GF-D8 (cell line): ENCODE data around the gene RTCA.
"Not testable (repeated sequence)": the region's sequence is repeated elsewhere in the genome, so short reads cannot be mapped to it uniquely, and the experiment has no call there.

Experiments used
- DNase-seq: peaks from one replicate; lab custom pipeline; 2025; lab: John Stamatoyannopoulos, UW

RTCA gene

DNA sequence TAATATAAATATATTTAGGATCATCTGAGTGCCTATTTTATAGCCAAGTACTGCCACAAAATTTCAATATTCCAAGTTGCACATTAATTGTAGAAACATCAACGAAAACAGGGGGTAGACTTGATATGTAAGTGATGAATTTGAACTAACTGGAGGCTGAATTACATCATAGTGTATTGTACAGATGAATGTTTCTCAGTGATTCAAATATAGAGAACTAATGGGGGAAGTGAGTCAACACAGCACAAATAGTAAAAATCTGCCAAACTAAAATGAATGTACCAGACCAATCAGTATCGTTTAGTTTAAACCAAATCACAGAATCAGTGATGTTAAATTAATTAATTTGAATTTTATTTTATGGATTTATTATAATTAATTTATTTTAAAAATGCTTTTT lies 42.8 kb downstream of the RTCA start:
- no peak for DNase-seq

DNA sequence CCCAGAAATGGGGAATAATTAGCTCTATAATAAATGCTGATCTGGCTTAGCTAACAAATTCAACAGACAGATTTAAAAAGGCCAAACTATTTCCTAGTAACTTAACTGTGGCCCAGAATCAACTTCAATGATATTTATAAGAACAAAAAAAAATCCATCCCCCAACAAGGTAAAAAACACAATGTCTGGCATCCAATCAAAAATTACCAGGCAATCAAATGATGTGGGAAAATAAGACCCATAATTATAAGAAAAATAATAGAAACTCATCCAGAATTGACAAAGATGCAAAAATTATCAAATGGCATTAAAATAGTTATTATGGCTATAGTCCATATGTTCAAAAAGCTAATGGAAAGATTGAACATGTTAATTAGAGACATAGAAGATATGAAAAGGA lies 43.8 kb downstream of the RTCA start:
- DNase-seq = no peak

DNA sequence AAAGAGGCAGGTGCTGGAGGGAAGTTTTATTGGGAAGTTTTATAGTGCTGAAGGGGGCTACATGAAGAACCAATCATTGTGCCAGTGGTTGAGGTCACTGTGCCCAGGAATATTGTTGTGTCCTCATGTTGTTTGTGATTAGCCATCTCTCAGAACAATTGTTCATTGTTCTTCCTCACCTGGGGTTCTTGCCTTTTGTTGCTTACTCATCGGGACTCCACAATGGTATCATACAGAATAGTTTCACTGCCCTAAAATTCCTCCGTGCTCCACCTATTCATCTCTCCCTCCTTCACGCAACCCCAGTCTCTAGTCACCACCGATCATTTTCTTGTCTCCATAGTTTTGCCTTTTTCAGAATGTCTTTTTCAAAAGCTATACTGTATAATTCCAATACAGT lies 47.4 kb downstream of the RTCA start:
- no peak for DNase-seq

DNA sequence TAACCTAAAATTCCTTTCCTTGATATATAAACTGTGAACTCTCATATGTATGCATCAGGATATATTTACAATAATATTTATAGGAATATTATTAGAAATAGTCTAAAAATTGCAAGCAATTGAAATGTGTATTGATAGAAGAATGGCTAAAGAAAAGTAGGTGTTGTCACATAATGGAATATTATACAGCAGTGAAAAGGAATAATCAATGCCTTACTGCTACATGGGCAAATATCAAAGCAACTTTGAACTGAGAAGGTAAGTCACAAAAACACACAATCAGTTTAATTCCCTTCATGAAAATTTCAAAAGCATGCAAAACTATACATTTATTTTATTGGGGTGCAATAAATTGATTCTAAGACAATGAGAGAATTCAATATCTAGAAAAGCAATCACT lies 50.6 kb downstream of the RTCA start:
- no peak for DNase-seq

DNA sequence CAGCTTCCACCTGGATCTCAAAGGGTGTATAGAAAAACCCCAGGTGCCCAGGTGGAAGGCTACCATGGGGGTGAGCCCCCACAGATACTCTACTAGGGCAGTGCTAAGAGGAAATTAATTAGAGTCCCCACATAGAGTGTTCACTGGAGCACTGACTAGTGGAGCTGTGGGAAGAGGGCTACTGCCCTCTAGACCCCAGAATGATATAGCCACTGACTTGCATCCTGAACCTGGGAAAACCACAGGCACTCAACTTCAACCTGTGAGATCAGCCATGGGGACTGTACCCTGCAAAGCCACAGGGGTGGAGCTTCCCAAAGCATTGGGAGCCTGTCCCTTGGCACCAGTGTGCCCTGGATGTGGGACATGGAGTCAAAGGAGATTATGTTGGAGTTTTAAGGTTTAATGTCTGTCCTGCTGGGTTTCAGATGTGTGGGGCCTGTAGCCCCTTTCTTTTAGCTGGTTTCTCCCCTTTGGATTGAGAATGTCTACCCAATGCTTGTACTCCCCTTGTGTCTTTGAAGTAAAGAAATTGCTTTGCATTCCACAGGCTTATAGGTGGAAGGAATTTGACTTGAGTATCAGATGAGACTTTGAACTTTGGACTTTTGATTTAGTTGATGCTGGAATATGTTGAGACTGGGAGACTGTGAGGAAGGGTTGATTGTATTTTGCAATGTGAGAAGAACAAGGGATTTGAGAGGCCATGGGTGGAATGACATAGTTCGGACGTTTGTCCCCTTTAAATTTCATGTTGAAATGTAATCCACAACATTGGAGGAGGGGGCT lies 54.5 kb downstream of the RTCA start:
- no peak for DNase-seq

DNA sequence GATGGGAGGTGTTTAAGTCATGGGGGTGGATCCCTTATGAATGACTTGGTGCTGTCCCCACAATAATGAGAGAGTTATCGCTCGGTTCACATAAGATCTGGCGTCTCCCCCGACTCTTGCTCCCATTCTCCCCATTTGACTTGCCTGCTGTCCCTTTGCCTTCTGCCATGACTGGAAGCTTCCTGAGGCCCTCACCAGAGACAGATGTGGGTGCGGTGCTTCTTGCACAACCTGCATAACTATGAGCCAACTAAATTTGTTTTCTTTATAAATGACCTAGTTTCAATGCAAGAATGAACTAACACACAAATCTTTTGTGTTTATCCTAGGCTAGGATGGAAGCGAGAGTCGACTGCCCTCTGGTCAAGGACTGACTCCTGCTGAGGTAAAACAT lies 55.1 kb downstream of the RTCA start:
- no peak for DNase-seq

DNA sequence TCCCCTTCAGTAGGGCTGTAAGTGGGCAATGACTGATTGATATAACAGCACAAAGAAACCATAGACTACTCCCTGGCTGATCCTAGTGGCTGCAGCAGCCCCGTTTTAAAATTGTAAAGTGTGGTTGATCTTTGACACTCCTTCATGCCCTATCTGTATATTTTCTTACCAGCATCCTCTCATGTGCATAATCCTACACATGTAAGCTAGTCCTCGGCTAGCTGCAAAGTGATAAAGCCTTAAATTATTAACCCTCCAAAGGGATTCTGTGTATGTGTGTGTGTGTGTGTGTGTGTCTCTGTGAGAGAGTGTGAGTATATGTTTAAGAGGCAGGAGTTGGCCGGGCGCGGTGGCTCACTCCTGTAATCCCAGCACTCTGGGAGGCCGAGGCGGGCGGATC lies 55.5 kb downstream of the RTCA start:
- no peak for DNase-seq

DNA sequence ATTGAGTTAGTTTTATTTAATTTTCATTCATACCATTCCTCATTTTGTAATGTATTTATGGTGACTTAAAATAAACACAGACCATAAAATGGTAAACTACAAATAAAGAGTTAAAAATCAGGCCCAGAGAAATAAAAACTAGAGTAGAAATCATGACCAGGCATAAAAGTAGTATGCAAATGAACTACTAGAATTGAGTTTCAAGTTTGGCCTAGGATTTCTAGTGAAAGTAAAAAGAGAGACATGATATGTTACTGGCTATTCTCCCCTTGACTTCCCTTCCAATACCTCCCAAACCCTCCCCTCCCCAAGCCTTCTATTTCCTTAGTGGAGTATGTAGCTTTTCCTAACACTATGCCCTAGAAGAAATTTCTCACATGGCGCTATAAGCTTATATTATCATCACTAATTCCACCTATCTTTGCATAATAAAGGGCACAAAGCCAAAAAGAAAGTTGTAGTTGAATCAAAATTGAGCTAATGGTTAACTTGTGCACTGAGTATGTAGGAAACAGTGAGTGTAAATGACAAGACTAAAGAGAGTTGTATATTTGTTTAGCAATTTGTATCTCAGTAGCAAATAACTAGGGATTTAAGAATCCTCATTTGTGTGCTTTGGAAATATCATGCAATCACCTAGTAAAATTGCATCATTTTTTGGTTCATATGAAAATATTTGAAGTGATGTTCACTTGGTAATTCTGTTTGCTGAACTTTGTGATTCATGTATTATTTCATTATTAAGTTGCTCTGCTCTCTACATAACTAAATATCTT lies 56.6 kb downstream of the RTCA start:
- no peak for DNase-seq

DNA sequence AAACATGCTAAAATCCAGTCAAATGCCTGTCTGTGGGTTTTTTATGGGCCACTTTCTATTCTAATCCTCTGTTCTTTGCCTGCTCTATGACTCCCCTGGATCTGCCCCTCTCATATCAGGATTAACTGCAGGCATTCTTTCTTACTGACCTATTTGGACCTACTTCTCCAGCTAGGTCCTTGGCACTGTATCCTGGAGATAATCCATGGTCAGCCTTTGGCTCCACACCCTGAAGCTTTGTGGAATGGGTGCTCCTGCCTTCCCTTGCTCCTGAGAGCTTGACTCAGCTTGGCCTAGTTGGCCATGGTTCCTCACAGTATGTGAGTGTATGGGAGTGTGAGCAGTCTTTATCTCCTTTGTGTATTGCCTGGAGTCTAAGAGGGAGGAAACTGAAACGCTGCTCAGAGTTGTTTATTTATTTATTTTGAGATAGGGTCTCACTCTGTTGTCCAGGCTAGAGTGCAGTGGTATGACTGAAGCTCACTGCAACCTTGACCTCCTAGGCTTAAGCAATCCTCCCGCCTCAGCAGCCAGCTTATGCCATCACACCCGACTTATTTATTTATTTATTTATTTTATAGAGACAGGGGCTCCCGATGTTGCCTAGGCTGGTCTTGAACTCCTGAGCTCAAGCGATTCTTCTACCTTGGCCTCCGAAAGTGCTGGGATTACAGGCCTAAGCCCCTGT lies 57.5 kb downstream of the RTCA start:
- no peak for DNase-seq

DNA sequence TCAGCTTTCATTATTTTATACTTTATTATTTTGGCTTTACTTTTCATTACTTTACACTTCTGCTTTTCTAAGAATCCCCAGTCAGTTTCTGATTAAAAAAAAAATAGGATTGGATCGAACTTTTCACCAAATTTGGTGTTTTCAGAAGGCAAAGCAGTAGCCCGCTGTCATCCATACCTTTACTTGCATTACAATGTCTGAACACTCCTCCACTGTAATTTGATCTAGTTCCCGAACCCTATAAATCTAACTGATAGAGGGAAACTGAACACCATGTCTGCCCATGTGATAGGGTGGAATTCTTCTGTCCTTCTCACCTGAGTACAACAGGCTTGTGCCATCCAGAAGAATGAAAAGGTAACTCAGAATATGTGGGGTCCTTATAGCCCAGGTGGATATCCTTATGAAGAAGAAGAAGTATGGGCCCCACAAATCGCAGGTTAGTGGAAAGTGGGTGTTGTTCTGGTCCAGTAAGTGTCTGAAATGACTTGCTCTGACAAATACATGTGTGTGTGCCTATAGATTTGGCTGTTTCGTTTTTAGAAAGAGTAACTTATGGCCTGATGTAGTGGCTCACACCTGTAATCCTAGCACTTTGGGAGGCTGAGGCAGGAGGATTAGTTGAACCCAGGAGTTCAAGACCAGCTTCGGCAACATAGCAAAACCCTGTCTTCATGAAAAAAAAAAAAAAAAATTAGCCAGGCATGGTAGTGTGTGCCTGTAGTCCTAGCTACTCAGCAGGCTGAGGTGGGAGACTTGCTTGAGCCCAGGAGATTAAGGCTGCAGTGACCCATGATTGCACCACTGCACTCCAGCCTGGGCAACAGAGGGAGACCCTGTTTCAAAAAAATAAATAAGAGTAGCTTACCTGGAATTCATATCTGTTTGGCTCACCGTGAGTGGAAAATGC lies 59.7 kb downstream of the RTCA start:
- DNase-seq = no peak

DNA sequence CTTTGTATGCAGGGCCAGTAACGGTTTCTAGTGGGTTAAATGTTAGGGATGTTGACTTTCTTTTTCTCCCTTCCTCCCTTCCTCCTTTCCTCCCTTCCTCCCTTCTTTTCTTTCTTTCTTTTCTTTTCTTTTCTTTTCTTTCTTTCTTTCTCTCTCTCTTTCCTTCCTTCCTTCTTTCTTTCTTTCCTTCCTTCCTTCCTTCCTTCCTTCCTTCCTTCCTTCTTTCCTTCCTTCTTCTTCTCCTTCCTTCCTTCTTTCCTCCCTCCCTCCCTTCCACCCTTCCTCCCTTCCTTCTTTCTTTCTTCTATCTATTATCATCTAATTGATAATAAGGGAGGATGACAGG lies 60.3 kb downstream of the RTCA start:
- DNase-seq = not testable (repeated sequence)

DNA sequence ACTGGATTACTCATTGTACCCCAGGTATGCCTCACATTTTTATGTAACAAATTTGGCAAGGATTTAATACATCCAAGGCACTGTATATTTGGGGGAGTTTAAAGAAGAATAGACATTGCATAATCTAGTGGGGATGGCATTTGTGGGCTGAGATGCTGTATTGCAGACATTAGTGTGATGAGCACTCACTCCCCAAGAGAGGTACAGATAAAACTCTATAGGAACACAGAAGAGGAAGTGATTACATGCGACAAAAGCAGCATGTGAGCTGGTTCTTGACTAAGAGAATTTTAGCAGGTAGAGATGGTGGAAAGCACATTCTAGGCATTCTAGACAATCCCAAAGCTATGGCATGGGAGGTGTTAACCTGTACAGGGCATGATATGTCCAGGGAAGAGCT lies 62.1 kb downstream of the RTCA start:
- no peak for DNase-seq

DNA sequence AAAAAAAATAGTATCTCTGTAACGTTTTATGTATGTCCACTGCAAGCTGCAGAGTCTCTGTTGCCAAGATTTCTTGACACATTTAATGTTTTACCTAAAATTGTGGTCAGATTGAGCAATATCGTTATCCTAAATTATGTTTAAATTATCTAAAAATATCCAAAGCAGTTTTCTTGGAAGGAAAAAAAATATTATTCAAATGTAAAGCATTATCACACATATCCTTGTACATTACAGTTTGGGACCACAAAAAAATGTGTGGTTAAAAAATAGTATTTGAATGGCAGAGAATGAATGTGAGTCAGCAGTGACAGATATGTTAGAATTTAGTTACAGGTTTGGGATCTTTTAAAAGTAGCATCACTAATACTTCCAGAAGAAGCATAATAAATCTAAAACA lies 65.1 kb downstream of the RTCA start:
- not testable (repeated sequence) for DNase-seq

DNA sequence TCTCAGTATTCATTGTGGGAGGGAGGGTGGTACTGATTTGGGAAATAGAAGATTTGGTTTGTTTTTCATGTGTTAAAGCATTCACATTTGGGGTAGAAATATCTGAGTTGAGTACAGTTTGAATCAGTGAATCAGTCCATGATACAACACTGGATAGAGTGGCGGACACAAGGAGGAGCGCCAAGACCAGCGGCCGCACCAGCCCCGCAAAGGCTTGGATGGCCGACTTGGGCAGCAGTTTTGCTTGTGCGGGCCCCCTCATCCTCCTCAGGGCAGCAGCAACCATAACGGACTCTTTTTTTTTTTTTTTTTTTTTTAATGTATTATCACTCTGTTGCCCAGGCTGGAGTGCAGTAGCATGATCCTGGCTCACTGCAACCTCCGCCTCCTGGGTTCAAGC lies 66.3 kb downstream of the RTCA start:
- DNase-seq = no peak

DNA sequence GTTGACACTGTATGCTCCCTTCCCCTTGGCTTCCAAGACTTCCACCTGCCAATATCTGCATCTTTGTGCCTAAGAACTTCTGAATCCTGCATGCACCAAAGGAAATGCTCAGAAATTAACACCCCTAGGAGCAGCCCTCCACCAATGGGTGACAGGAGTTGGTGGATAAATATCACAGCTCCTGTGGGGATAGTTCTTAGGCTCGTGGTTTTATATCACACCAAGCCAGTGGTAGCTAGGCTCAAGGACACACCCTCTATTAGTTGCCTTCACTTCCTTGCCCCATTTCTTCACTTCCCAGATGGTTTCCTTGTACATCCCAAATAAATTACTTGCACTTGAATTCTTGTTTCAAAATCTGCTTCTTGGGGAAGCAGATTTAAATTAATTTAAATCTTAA lies 69.4 kb downstream of the RTCA start:
- no peak for DNase-seq

DNA sequence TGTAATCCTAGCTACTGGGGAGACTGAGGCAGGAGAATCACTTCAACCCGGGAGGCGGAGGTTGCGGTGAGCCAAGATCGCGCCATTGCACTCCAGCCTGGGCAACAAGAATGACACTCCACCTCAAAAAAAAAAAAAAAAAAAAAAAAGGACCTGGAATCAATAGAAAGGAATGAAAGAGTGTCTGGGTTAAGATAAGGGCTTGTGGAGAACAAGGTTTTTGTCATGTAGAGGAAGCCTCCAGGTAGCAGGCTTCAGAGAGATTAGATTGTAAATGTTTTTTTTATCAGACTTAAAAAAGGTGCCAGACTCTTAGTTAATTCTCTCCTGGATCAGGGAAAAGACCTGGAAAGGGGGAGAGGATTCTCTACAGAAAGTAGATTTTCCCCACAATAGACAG lies 71.9 kb downstream of the RTCA start:
- DNase-seq = not testable (repeated sequence)

DNA sequence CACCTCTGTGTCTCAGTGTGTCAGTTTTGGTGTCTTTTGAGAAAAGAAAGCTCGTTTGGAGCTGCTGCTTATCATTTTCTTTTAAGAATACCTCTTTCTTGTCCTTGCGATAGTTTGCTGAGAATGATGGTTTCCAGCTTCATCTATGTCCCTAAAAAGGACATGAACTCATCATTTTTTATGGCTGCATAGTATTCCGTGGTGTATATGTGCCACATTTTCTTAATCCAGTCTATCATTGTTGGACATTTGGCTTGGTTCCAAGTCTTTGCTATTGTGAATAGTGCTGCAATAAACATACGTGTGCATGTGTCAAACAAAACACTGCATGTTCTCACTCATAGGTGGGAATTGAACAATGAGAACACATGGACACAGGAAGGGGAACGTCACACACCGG lies 73.7 kb downstream of the RTCA start:
- DNase-seq = not testable (repeated sequence)

DNA sequence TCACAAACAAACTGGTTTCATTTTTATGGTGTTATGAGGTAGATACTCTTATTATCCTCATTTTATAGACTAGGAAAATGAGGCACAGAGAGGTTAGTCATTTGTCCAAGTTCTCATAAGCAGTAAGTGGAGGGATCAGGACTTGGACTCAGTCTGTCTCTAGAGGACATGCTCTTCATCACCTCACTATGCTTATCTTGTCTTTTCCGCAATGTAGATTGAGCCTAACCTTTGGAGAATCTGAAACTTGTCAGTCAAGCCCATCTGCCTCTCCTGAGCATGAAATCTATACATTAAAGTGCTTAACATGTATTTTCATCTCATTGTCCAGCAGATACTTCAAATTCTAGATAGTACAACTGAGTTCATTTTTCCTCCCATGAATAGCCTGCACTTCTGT lies 74.5 kb downstream of the RTCA start:
- no peak for DNase-seq

DNA sequence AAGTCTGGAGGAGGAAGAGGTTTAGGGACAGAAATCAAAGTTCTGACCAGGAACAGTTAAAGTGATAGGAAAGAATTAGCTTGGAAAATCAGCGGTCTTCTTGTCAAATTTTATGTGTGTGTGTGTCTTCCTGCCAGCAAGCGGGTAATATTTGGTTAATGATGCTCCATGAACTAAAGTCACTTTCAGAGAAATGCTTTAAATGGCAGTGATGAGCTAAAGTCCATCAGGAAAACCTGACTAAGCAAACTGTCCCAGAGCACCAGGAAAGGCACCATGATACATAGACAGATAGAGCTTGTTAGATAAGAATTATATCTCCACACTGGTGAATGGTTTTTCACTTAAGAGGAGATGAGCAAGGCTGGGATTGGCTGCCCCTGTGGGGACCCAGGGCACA lies 76.3 kb downstream of the RTCA start:
- no peak for DNase-seq
